NCI-H1930 (cell line): ENCODE measurements around the gene DPF3.

Experiments used
- DNase-seq, 2 experiments: peaks; one replicate each; lab custom pipeline; 2025; lab: John Stamatoyannopoulos, UW

Gene DPF3

DNA sequence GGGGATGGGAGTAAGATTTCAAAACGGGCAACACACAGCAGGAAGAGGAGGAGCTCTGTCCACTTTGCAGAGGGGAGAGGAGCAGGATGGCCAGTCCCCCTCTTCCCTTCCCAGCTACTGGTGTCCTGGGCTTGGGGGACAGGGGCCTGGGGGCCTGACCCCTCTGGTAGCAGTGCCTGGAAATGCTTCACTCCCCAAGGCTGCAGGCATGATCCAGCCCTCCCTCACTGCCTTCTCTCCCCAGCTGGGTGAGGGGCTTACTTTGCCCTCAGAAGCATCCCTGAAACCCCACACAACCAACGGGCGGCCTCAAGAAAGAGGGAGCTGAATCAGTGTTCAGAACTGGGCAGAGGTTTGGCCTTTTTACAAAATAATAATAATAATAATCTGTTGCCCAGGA lies 279.5 kb downstream of the DPF3 start:
- no peak for DNase-seq

DNA sequence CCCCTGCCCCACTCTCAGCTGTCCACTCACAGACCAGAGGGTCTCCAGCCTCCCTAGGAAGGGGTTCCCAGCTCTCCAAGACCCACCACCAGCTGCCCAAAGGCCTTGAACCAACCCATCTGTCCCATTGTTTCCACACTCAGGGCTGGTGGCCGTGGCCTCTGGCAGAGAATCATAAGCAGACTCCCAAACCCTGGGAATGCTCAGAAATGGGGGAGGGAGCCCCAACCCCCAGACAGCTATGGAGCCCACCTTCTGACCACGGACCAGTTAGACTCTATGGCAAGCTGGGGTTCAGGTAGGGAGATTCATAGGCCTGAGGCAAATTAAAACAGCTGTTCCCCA lies 280.0 kb downstream of the DPF3 start:
- no peak for DNase-seq

DNA sequence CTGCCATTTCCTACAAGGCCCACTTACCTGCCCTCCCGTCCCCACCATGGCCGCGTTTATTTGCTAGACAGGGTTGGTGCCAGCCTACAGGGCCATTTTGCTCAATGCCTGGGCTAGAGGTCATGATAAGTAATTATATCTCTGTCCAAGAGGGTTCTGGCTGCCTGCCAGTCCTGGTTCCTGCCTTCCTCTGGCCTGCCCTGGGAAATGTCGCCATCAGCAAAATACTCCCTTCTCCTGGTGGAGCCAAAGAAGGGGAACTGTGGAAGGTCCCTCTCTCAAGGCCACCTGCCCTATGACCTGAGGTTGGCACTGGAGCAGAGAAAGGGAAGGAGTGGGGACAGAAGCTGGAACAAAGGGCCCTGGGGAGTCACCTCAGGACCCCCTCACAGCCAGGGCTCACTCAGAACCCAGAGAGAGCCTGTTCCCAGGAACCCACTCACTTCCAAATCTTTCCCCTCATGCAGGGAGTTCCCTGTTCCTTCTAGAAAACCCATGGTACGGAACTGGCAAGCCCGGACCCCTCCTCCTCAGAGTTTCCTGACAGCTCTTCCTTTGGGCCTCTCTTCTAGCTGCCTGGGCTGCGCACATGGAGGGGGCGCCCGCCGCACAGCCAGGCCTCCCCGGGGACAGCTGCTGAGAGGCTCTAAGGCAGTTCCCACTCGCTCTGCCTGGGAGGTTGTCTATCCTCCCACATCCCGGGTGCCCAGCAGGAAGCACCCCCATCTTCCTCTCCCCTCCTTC lies 280.5 kb downstream of the DPF3 start:
- no peak for DNase-seq

DNA sequence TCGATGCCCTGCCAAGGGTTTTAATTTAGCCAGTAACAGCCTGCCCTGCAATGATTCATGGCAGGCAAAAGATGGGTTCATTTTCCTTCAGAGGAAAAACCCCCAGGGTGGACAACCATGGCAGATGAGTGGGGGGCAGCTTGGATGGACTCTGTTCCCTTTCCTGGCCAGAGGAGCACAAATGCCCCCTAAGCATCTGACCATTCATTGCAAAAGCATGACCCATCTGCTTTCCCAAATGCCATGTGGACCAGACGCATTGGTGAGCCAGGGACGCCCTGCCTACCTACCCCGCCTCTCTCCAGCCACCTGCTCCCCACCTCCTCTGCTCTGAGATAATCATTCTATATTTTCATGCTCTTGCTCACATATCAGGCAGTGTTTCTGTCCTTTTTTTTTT lies 281.9 kb downstream of the DPF3 start:
- DNase-seq, result no peak

DNA sequence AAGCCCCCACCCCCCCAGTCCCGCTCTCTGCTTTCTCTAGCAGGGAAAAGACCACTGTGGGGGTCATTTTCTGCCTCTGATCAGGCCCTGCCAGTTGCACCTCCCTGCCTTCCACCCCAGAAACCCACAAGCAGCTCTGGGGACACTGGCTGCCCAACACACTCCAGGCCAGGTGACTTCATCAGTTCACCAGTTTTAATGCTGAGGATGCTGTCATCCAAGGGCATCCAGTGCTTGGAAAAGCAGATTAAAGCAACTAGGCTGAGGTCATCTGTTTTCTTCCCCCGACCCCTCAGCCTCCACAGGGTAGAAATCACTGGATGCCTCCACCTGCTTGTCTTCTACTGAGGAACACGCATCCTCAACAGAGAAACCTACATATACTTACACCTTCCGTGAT lies 282.4 kb downstream of the DPF3 start:
- no peak for DNase-seq

DNA sequence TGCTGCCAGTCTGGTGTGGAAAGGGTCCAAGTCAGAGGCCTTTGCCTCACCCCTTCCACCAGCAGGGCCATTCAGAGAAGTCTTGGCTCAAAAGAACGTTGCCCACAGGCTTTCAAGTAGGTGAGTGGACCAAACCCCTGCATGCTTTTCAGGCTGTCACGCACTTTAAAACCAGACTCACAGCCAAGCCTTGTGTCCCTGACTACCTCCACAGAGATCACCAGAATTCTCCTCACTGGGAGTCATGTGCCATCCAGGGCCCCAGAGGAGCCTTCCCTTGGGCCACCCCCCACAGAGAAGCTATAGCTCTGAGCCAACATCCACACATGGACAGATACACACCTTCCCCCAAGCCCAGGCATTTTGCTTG lies 283.1 kb downstream of the DPF3 start:
- DNase-seq, result no peak

DNA sequence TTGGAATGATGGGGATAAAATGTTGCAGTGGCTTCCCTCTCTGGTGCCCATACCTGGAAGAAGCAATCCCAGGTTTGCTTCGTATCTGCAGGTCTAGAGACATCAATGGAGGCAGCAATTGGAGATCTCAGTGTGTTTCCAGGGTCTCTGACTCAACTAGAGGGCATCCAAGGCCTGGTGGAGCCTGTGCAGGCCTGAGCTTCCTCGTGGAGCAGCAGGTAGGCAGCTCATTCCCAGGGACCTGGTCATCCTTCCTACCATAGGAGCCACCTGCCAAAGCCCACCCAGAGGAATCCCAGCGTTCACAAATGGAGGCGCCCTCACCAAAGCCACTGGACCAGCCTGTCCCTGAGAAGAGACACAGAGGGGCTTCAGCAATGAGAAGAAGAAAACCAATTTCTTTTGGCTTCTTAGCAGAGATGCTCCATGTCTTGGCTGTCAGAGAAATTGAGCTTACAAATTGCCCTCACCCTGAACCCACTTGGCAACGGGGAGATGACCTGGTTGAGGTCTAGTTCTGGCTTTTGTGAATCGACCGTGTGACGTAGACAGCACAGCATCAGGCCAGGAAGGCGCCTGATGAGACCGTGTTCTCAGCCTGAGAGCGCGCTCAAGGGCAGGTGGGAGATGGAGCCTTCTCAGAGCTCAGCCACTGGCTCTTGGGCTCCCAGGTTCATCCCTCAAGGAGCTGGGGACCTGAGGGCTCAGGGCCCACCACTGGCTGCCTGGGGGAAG lies 283.6 kb downstream of the DPF3 start:
- DNase-seq, result no peak

DNA sequence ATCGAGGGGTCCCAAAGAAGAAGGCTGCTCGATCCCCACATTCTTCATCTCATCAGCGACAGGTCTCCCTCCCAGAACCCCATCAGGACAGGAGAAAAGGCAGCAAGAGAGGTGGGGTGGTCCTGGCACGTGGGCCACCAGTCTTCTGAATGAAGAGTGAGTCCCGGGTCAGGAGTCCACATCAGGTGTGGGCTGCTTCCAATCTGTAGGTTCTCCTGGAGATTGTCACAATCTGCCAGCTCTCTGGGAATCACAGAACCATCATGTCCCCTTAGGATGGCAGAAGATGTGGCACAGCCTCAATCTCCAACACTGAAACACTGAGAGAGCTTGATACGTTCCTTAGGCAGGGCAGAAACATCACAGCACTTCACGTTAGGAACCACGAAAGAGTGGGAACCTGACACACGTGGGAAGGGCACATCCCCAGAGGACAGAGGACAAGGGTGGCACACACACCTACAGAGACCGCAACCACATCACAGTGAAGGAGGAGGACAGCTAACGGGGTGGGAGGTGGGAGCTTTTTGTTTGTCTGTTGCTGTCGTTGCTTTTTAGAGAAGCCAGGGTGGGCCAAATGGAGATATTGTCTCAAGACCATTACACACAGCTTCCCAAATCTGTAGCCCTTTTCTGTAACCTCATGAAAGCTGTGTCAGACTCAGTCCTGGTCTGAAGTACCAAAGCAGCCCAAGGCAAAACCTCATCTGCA lies 284.5 kb downstream of the DPF3 start:
- DNase-seq, result no peak

DNA sequence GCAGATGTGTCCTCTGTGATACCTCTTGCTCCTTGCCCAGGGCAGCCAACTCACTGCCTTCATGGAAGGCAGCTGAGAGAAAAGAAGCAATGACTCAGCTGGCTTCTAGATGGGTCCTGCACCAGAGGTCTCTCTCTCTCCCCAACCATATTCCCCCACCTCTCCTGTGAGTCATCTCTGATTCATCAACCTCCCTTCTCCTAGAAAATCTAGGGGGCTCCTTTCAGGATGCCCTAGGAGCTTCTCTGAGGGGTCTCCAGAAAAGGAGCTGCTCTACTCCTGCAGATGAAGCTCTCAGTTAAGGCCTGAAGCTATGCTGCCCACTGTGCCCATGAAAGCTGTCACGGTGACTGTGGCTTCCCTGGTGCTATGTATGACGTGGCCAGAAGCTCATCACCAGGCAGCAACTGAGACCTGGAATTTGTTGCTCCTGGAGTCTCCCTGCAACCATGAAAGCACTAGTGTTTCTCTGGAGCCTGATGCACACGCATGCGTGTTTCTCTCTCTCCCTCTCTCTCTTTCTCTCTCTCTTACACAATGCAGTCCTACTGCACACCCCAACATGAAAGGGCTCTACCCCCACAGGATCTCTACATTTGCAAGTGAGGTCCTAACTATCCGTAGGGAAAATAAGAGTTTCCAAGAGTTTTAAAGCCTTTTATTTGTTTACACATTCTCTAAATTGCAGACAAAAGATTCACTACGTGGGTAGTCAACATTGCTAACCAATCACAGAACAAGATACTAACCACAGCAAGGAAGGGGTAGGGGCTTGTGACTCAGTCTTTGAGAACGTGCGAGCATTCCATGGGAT lies 285.3 kb downstream of the DPF3 start:
- DNase-seq, result no peak

DNA sequence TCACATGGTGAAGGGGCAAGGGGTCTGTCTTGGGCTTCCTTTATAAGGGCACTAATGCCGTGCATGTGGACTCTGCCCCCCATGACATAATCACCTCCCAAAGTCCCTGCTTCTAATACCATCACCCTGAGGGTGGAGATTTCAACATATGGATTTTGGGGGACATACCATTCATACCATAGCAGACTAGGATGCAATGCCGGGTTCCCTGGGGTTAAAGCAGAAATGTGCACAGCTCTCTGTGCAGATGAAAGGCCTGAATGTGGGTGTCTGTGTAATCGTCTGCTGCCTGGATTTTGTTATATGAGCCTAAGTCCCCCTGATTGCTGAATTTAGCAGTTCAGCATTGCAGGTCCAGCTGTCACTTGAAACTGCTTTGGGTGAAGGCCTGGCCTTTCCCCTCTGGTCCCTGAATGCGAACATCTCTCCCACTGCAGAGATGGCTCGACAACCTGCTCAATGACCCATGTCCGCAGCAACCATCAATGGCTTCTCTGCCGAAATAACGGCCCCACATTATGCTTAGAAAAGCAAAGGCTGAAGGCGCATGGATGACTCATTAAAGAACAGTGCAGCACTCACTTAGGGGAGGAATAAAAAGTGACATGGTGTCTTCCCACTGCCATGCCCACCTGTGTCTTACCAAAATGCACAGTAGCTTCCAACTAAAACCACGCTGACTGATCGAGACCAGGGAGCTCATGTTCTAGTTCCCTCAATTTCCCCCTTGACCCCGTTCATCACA lies 286.3 kb downstream of the DPF3 start:
- no peak for DNase-seq

DNA sequence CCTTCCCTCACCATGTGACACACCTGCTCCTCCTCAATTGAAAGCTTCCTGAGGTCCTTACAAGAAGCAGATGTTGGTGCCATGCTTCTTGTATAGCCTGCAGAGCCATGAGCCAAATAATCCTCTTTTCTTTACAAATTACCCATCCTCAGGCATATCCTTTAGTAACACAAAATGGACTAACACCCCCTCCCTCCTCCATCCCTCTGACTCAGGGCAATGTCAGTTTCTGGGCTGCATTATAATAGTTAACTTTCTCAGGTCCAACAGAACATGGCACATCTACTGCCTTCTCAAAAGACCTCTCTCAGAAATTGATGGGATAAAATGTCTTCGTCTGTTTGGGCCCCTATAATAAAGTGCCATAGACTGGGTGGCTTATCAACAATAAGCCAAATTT lies 287.0 kb downstream of the DPF3 start:
- DNase-seq, result no peak

DNA sequence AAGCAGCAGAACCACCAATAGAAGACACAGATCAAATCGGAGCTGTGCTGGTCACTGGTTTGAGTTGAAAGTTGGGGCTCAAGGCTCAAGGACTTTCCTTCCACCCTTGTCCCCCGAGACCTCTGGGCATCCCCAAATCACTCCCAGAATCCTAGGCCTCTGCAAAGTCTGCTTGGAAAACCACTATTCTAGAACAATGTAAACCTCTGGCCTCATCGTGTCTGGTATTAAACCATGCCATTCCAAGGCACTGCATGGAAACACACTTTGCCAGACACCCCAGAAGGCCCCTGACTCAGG lies 288.0 kb downstream of the DPF3 start:
- DNase-seq, result no peak

DNA sequence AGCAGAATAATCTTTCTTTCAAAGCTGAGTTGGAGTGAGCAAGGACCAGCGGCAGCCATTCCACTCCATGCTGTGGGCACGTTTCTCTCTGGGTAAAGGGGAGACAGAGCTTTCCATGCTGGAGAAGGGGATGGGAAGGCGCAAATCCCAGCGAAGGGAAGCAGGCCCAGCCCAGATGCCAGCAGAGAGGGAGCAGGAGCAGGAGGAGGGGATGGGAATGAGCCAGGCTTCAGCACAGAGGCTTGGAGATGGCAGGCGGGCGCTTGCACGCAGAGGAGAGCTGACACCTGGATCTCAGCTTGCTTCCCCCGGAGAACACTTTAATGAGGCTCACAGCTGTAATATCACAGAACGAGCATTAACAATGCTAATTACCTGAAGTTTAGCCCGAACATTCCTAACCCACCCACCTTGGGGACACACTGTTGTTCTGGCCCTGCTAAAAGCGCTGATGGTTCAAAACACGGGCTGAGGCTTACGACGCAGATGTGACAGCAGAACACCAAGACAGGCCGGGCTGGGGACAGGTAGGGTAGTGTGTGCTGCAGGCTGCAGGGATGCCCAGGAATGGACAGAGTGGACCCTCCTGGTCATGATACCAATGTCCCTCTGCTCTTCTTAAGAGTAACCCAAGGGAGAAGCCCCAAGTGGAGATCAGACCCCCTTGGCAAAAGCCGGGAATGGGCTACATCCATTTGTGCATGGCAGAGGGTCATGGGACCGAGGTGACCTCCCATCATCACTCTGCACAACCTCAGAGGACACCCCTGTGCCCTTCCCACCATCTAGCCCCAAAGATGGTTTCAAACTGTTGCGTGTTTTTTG lies 288.6 kb downstream of the DPF3 start:
- no peak for DNase-seq

DNA sequence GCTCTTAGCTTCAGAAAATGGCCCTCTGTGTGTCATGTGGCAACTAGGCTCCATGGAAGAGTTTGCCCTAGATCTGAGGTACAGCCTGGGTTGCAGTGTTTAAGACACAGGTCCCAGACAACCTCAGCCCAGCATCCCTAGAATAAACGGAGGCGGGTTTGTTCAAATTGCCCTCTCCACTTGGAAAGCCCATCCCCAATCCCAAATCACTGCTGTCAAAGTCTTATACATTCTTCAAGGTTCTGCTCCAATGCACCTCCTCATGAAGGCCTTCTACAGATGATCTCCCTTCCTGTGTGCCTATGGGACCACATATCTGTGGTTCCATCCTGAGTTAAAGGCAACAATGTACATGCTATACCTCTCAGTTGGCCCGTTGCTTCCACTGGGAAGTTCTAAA lies 289.8 kb downstream of the DPF3 start:
- no peak for DNase-seq

DNA sequence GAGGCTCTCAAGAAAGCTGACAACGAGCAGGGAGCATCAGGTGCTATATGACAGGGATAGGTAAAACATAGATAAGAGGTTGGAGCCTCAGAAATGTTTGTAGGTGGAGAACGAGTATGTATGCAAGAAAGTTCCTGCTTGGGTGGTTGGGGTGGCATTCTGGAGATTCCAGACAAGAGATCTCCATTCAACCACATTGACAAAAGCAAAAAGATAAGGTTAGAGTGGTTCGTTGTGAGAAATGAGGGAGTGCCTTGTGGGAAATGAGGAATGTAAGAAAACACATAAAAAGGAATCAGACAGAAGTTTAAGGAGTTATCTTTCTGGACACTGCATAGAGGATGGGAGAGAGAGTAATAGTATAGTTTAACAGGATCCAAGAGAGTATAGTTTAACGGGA lies 290.3 kb downstream of the DPF3 start:
- no peak for DNase-seq

DNA sequence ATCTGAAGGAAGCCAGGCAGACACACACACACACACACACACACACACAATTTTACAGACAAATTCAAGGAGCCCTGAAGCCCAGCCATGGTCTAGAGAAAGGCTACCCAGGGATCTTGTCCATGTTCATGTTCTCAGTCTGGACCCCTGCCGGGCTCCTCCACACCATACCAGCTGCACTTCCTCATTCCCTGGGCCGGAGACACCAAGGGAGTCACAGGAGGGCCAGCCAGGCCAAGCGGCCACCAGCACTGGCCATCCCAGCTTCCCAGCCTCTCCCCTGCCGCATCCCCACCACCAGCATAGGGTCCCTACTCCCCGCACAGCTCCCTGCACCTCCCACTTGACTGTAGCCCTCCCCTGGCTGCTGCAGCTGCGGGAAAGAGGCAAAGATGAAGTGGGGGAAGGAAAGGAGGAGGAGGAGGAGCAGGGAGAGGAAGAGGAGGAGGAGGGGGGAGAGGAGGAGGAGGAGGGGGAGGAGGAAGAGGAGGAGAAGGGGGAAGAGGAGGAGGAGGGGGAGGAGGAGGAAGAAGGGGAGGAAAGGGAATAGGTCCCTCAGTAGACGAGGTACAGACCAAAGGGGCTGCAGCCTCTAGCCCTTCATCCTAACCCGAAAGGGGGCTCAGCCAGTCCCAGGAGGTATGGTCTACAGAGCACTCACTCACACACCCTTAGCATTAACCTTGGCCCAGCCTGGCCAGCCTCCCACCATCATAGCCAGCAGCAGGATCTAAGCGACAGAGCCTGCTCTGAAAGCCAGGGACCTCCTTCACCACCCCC lies 293.2 kb downstream of the DPF3 start:
- DNase-seq, result no peak

DNA sequence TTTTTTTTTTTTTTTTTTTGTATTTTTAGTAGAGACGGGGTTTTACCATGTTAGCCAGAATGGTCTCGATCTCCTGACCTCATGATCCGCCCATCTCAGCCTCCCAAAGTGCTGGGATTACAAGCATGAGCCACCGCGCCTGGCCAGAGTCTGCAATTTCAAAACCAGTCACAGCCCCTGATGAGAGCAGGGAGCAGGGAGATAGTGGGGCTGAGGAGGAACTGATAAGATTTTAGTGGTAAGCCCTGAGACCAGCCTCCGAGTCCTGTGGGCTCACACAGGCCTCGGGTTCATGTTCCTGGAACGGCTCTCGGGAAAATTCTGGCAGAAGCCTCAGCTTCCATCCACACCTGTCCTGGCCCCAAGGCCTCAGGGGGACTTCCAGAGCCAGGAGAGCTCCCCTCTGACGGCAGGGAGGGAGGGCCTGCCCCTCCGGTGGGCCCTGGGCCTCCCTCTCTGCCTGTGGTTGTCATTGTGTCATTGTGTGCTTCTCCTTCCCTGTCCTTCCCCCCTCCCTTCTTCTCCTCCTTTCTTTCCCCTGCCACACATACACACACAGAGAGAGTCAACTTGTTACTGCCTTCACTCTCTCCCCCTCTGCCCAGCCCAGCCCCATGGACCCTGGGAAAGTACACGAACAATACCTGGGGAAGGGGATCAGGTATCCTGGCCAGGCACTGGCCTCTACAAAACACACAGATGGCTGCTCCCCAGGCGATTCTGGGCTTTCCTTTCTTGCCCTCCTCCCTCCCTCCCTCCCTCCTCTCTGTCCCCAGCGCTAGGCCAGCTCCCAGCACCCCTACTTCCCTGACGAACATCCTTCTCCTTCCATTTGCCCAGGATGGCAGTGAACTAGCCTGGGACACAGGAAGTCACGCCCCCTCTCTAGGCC lies 294.1 kb downstream of the DPF3 start:
- no peak for DNase-seq

DNA sequence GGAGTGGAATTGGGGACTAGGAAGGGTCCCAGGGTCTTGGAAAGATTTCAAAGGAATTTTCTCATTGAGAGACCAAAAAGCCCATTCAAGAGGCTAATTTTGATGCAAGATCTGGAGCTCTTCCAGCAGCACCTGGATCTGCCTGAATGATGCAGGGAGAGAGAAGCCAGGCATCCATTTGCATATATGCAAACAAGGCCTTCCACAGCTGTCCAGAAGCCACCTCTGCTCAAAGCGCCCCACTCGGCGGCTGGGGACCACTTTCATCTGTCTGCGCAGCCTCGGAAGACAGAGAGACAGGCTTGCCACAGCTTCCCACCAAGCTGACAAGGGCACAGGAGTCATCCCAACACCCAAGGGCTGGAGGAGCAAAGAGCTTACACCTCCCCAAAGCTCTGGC lies 295.6 kb downstream of the DPF3 start:
- no peak for DNase-seq
